Middle frontal gyrus (tissue), 1 donor: ENCODE measurements around the gene LIG1.

Source experiments
- DNase-seq: peaks from one replicate; pipeline ENCODE4 v3.0.0-alpha.2; 2015; ENCODE audit warnings: low spot score; ENCODE audit errors: extremely low spot score

LIG1 gene

GRCh38 chr19:48169939-48170803 lies at the start of gene LIG1, which contains the start of gene ZSWIM9:
LIG1 (minus strand) TSS chr19:48170344; CDS start chr19:48165566, 4,778 bp downstream.
ZSWIM9 (plus strand) TSS chr19:48170680; CDS start chr19:48171803, 1,123 bp downstream.
- peak; percentile 92 for DNase-seq

GRCh38 chr19:48218997-48219396 lies 48.9 kb upstream of the LIG1 start:
- no peak for DNase-seq

GRCh38 chr19:48216933-48217332 lies 46.8 kb upstream of the LIG1 start:
- no peak for DNase-seq

- DNase-seq: no peak
These were observed 43.8 kb upstream of the LIG1 start for GRCh38 chr19:48213959-48214358.

- no peak for DNase-seq
These were observed 39.9 kb upstream of the LIG1 start for GRCh38 chr19:48210005-48210404.

- no peak for DNase-seq
These were observed 36.4 kb upstream of the LIG1 start for GRCh38 chr19:48206397-48207093.

- DNase-seq: peak; percentile 94
These were observed 33.9 kb upstream of the LIG1 start for GRCh38 chr19:48203794-48204628.

GRCh38 chr19:48203222-48203793 lies 33.2 kb upstream of the LIG1 start:
- DNase-seq: no peak

GRCh38 chr19:48196933-48197665 lies 27.0 kb upstream of the LIG1 start:
- DNase-seq: no peak

GRCh38 chr19:48196321-48196763 lies 26.2 kb upstream of the LIG1 start:
- no peak for DNase-seq

- no peak for DNase-seq
These were observed 25.0 kb upstream of the LIG1 start for GRCh38 chr19:48194844-48195830.

- DNase-seq: no peak
These were observed 24.1 kb upstream of the LIG1 start for GRCh38 chr19:48194041-48194843.

- no peak for DNase-seq
These were observed 22.6 kb upstream of the LIG1 start for GRCh38 chr19:48192750-48193149.

- no peak for DNase-seq
These were observed 20.7 kb upstream of the LIG1 start for GRCh38 chr19:48190885-48191284.

GRCh38 chr19:48190288-48190884 lies 20.2 kb upstream of the LIG1 start:
- DNase-seq: peak; percentile 78

GRCh38 chr19:48186541-48186991 lies 16.4 kb upstream of the LIG1 start:
- DNase-seq: no peak

- no peak for DNase-seq
These were observed 15.9 kb upstream of the LIG1 start for GRCh38 chr19:48186015-48186414.

GRCh38 chr19:48183356-48183755 lies 13.2 kb upstream of the LIG1 start:
- DNase-seq: no peak
